Measurements from ENCODE around the gene SIRPD.

DNA sequence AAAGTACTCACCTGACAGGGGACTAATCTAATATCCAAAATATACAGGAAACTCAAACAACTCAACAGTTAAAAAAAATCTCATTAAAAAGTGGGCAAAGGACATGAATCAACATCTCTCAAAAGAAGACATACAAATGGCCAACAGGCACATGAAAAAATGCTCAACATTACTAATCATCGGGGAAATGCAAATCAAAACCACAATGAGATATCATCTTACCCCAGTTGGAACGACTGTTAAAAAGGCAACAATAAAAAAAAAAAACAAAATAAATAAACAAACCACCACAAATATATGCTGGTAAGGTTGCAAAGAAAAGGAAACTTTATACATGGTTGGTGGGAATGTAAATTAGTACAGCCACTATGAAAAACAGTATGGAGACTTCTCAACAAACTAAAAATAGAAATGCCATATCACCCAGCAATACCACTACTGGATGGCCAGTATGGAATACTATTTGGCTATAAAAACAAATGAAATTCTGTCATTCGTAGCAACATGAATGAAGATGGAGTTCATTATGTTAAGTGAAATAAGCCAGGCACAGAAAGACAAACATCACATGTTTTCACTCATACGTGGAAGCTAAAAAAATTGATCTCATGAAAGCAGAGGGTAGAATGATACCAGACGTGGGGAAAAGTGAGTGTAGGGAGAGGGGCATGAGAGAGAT is 72.9 kb downstream of the SIRPD start:
- no peak for TF ChIP-seq MYC (IDR thresholded peaks at IDR 0.05; ENCODE audit: low read depth, low read length)
- TF ChIP-seq, protein P1, sequence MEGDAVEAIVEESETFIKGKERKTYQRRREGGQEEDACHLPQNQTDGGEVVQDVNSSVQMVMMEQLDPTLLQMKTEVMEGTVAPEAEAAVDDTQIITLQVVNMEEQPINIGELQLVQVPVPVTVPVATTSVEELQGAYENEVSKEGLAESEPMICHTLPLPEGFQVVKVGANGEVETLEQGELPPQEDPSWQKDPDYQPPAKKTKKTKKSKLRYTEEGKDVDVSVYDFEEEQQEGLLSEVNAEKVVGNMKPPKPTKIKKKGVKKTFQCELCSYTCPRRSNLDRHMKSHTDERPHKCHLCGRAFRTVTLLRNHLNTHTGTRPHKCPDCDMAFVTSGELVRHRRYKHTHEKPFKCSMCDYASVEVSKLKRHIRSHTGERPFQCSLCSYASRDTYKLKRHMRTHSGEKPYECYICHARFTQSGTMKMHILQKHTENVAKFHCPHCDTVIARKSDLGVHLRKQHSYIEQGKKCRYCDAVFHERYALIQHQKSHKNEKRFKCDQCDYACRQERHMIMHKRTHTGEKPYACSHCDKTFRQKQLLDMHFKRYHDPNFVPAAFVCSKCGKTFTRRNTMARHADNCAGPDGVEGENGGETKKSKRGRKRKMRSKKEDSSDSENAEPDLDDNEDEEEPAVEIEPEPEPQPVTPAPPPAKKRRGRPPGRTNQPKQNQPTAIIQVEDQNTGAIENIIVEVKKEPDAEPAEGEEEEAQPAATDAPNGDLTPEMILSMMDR (IDR thresholded peaks at IDR 0.05; ENCODE audit: low read depth, low read length) = no peak
- TF ChIP-seq, protein P2, sequence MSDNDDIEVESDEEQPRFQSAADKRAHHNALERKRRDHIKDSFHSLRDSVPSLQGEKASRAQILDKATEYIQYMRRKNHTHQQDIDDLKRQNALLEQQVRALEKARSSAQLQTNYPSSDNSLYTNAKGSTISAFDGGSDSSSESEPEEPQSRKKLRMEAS (IDR thresholded peaks at IDR 0.05; ENCODE audit: low read depth, low read length) = no peak

All from NB4 (cell line).